ENCODE measurements around the gene NOD1.
"Not testable (repeated sequence)": the region's sequence is repeated elsewhere in the genome, so short reads cannot be mapped to it uniquely, and the experiment has no call there.

Gene NOD1, protein sequence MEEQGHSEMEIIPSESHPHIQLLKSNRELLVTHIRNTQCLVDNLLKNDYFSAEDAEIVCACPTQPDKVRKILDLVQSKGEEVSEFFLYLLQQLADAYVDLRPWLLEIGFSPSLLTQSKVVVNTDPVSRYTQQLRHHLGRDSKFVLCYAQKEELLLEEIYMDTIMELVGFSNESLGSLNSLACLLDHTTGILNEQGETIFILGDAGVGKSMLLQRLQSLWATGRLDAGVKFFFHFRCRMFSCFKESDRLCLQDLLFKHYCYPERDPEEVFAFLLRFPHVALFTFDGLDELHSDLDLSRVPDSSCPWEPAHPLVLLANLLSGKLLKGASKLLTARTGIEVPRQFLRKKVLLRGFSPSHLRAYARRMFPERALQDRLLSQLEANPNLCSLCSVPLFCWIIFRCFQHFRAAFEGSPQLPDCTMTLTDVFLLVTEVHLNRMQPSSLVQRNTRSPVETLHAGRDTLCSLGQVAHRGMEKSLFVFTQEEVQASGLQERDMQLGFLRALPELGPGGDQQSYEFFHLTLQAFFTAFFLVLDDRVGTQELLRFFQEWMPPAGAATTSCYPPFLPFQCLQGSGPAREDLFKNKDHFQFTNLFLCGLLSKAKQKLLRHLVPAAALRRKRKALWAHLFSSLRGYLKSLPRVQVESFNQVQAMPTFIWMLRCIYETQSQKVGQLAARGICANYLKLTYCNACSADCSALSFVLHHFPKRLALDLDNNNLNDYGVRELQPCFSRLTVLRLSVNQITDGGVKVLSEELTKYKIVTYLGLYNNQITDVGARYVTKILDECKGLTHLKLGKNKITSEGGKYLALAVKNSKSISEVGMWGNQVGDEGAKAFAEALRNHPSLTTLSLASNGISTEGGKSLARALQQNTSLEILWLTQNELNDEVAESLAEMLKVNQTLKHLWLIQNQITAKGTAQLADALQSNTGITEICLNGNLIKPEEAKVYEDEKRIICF

GRCh38 chr7:30478349-30479201 lies at the start of gene NOD1:
NOD1 (minus strand) TSS chr7:30478784; CDS start chr7:30456921, 21,863 bp downstream.
- Mint-ChIP-seq H3K36me3 (ENCODE audit: low read depth) (peaks cover 36% of the 10 kb centered on the region), H3K9me3 (no peaks in the 10 kb centered on the region), H3K4me3 (peak within 1 kb of the TSS; percentile 91), H3K4me1 (ENCODE audit: low read depth) (peaks cover 49% of the 10 kb centered on the region), H3K27me3 (no peaks in the 10 kb centered on the region), H3K27ac (peak within 1 kb of the TSS; percentile 94)
- intact Hi-C loops (cut with micrococcal nuclease) = no loop called here

DNA sequence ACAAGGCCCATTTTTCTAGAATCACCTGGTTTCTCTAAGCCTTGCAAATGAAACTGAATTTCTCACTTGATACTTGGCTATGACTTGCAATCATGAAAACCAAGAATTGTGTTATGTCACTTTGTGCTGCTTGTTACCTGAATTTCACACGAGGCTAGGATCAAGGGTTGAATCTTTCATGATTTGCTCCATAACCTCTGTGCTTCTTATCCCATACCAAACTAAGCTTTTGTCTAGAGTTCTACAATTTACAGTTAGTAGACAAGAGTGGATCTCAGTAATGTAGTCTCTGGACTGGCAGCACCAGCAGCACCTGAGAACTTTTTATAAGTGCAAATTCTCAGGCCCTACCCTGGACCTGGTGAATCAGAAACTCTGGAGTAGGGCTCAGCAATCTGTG lies 48.7 kb upstream of the NOD1 start:
- H3K27ac Mint-ChIP-seq; H3K4me1 Mint-ChIP-seq (ENCODE audit: low read depth); H3K27me3 Mint-ChIP-seq; intact Hi-C loops (cut with micrococcal nuclease); H3K9me3 Mint-ChIP-seq; H3K4me3 Mint-ChIP-seq: not testable (repeated sequence)
- peaks cover 63% of the 10 kb centered on the region for H3K36me3 Mint-ChIP-seq (ENCODE audit: low read depth)

GRCh38 chr7:30526163-30526562 lies 47.6 kb upstream of the NOD1 start:
- H3K4me3 Mint-ChIP-seq = no peak overlapping the region
- H3K27me3 Mint-ChIP-seq = no peaks in the 10 kb centered on the region
- intact Hi-C loops (cut with micrococcal nuclease) = no loop called here
- H3K4me1 Mint-ChIP-seq (ENCODE audit: low read depth) = peaks cover 13% of the 10 kb centered on the region
- H3K27ac Mint-ChIP-seq = no peak overlapping the region
- H3K36me3 Mint-ChIP-seq (ENCODE audit: low read depth) = peaks cover 61% of the 10 kb centered on the region
- H3K9me3 Mint-ChIP-seq = no peaks in the 10 kb centered on the region

DNA sequence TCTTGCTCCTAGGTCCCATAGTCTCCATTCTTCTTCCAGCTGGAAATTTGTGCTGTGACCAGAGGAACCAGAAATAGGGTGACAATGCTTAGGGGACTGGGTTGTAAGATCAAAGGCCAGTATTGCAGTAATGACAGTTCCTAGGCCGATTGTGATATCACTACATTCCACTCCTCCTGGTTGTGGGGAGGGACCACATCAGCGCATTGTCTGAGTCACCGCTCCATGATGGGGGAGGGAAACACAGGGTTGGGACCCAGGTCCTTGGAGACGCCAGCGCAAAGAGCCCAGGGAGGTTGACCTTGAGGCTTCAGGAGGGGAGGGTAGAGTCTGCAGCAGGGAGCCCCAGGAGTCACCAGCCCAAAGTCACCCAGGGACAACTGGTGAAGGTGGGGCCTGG lies 46.8 kb upstream of the NOD1 start:
- intact Hi-C loops (cut with micrococcal nuclease) = no loop called here
- Mint-ChIP-seq H3K9me3 (no peaks in the 10 kb centered on the region), H3K27ac (peak overlapping the region; percentile 29), H3K27me3 (no peaks in the 10 kb centered on the region), H3K36me3 (ENCODE audit: low read depth) (peaks cover 59% of the 10 kb centered on the region), H3K4me1 (ENCODE audit: low read depth) (peaks cover 20% of the 10 kb centered on the region), H3K4me3 (no peak overlapping the region)

- no peak overlapping the region for H3K4me3 Mint-ChIP-seq
- intact Hi-C loops (cut with micrococcal nuclease) = no loop called here
- peaks cover 22% of the 10 kb centered on the region for H3K4me1 Mint-ChIP-seq (ENCODE audit: low read depth)
- H3K36me3 Mint-ChIP-seq (ENCODE audit: low read depth) = peaks cover 59% of the 10 kb centered on the region
- H3K9me3 Mint-ChIP-seq = no peaks in the 10 kb centered on the region
- H3K27me3 Mint-ChIP-seq = no peaks in the 10 kb centered on the region
- no peak overlapping the region for H3K27ac Mint-ChIP-seq
Observed at GRCh38 chr7:30524545-30524944, 46.0 kb upstream of the NOD1 start.

GRCh38 chr7:30523466-30523865 lies 44.9 kb upstream of the NOD1 start:
- Mint-ChIP-seq H3K9me3 (no peaks in the 10 kb centered on the region), H3K36me3 (ENCODE audit: low read depth) (peaks cover 52% of the 10 kb centered on the region), H3K27me3 (no peaks in the 10 kb centered on the region), H3K4me3 (no peak overlapping the region), H3K4me1 (ENCODE audit: low read depth) (peaks cover 22% of the 10 kb centered on the region), H3K27ac (no peak overlapping the region)
- intact Hi-C loops (cut with micrococcal nuclease) = no loop called here

- intact Hi-C loops (cut with micrococcal nuclease) = no loop called here
- H3K4me1 Mint-ChIP-seq (ENCODE audit: low read depth) = peaks cover 22% of the 10 kb centered on the region
- H3K27ac Mint-ChIP-seq = no peak overlapping the region
- H3K4me3 Mint-ChIP-seq = no peak overlapping the region
- no peaks in the 10 kb centered on the region for H3K9me3 Mint-ChIP-seq
- no peaks in the 10 kb centered on the region for H3K27me3 Mint-ChIP-seq
- peaks cover 49% of the 10 kb centered on the region for H3K36me3 Mint-ChIP-seq (ENCODE audit: low read depth)
Observed at GRCh38 chr7:30522159-30522558, 43.6 kb upstream of the NOD1 start.

DNA sequence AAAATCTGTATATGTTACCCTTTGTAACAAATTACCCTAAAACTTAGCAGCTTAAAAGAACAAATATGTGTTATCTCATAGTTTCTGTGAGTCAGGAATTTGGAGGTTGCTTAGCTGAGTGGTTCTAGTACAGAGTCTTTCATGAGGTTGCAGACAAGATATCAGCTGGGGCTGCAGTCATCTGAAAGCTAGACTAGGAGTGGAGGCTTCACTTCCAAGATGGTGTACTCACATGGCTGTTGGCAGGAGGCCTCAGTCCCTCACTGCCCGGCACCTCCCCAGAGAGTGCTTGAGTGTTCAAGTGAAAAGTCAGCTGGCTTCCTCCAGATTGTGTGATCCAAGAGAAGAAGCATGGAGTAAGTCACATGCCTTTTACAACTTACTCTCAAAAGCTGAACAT lies 42.9 kb upstream of the NOD1 start:
- Mint-ChIP-seq H3K9me3 (no peaks in the 10 kb centered on the region), H3K27me3 (no peaks in the 10 kb centered on the region), H3K4me1 (ENCODE audit: low read depth) (peaks cover 22% of the 10 kb centered on the region), H3K4me3 (no peak overlapping the region), H3K36me3 (ENCODE audit: low read depth) (peaks cover 52% of the 10 kb centered on the region), H3K27ac (peak overlapping the region; percentile 88)
- intact Hi-C loops (cut with micrococcal nuclease) = no loop called here

DNA sequence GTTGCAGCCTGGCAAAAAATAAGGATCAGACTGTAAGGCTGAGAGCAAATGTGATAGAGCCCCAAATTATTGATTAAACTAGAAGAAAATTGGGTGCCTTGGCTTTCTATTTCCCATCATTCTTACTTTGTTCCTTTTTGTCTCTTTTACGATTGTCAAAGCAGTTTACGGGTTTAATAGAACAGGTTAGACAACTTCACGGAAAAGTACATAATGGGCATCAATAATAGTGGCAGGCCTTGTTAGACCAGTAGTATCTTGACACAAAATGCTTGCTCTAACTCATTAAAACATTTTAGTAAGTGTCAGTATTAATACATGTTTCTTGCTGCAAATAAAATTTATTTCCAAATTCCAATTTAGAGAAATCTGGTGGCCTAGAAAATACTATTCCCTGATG lies 40.5 kb upstream of the NOD1 start:
- Mint-ChIP-seq H3K27ac (no peak overlapping the region), H3K36me3 (ENCODE audit: low read depth) (peaks cover 39% of the 10 kb centered on the region), H3K4me3 (no peak overlapping the region), H3K4me1 (ENCODE audit: low read depth) (peaks cover 22% of the 10 kb centered on the region), H3K9me3 (no peaks in the 10 kb centered on the region), H3K27me3 (no peaks in the 10 kb centered on the region)
- intact Hi-C loops (cut with micrococcal nuclease) = no loop called here

- Mint-ChIP-seq H3K36me3 (ENCODE audit: low read depth) (peaks cover 31% of the 10 kb centered on the region), H3K4me1 (ENCODE audit: low read depth) (peaks cover 5% of the 10 kb centered on the region), H3K9me3 (no peaks in the 10 kb centered on the region), H3K27me3 (no peaks in the 10 kb centered on the region), H3K4me3 (no peak overlapping the region), H3K27ac (no peak overlapping the region)
- intact Hi-C loops (cut with micrococcal nuclease) = no loop called here
Observed at GRCh38 chr7:30515761-30516160, 37.2 kb upstream of the NOD1 start.

GRCh38 chr7:30514776-30515175 lies 36.2 kb upstream of the NOD1 start:
- Mint-ChIP-seq H3K4me3 (no peak overlapping the region), H3K36me3 (ENCODE audit: low read depth) (peaks cover 31% of the 10 kb centered on the region), H3K27me3 (no peaks in the 10 kb centered on the region), H3K27ac (no peak overlapping the region), H3K9me3 (no peaks in the 10 kb centered on the region), H3K4me1 (ENCODE audit: low read depth) (no peaks in the 10 kb centered on the region)
- intact Hi-C loops (cut with micrococcal nuclease) = no loop called here

DNA sequence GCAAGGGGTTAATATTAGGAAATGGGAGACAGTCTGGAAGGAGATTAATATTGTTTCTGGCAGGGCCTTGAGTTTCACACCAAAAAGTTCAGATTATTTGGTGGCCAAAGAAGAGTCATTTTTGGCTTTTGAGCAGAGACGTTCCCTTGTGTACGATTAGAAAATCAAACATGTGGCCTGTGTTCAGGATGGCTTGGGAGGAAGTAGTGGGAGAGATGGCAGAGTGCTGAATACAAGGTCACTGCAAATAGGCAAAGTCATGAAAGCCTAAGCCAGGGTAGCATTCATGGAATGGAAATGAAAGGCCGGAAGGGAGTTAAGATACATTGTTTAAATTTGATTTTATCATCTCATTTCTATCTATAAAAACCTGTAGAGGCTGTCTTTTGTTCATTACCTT lies 35.6 kb upstream of the NOD1 start:
- H3K9me3 Mint-ChIP-seq = no peaks in the 10 kb centered on the region
- H3K4me3 Mint-ChIP-seq = no peak overlapping the region
- no peak overlapping the region for H3K27ac Mint-ChIP-seq
- no peaks in the 10 kb centered on the region for H3K27me3 Mint-ChIP-seq
- H3K4me1 Mint-ChIP-seq (ENCODE audit: low read depth) = no peaks in the 10 kb centered on the region
- peaks cover 31% of the 10 kb centered on the region for H3K36me3 Mint-ChIP-seq (ENCODE audit: low read depth)
- intact Hi-C loops (cut with micrococcal nuclease) = no loop called here

GRCh38 chr7:30513762-30514161 lies 35.2 kb upstream of the NOD1 start:
- Mint-ChIP-seq H3K27me3 (no peaks in the 10 kb centered on the region), H3K4me1 (ENCODE audit: low read depth) (no peaks in the 10 kb centered on the region), H3K9me3 (no peaks in the 10 kb centered on the region), H3K36me3 (ENCODE audit: low read depth) (peaks cover 31% of the 10 kb centered on the region), H3K27ac (no peak overlapping the region), H3K4me3 (no peak overlapping the region)
- intact Hi-C loops (cut with micrococcal nuclease) = no loop called here

All from dendritic cell treated with granulocyte-macrophage colony-stimulating factor and Interleukin-4, amounts not matched to agents 40 ng/mL and 50 ng/mL, for 4 days (primary cell).